CD4-positive, alpha-beta T cell treated with Interleukin-6 at 100 ng/mL for 8 hours (primary cell): Measurements from ENCODE around the gene TBC1D9B.
A peak's percentile ranks its signal among the peaks of the same experiment; 100 is the strongest.

Source experiments
- DNase-seq: peaks from one replicate; pipeline ENCODE4 v3.0.0-alpha.2; 2020; ENCODE audit warnings: mixed read lengths, low spot score

TBC1D9B gene

DNA sequence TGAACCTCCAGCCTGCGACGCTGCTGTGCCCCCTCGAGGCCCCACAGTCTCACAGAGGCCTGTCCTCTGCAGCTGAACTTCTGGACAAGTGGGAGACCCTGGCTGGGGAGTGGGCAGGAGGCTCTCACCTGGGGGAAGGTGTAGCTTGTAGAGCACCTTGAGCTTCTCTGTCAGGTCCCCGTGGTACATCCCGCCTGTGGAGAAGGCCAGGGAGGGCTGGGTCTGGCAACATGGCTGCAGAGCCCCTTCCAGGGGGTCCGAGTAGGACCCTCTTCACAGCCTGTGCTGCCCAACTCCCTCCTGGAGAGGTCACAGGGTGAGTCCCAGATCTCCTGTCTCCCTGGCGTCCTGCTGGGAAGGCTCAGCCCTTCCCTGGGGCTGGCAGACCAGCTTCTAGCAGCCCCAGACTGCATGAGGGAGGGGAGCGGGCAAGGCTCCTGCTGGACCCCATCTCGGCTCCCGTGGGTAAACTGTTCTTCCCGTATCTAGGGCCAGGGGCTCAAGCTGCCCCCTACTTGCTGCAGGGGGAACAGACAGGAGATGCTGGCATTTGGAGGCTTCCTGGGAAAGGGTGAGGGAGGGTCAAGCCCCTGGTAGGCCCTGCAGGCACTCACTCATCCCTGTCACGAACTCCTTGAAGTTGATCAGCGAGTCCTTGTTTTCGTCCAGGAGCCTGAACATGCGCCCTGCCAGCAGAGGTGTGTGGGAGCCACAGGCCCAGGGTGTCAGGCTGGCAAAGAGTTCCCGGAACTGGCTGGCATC, 37.9 kb downstream of the TBC1D9B start:
- no peak for DNase-seq

DNA sequence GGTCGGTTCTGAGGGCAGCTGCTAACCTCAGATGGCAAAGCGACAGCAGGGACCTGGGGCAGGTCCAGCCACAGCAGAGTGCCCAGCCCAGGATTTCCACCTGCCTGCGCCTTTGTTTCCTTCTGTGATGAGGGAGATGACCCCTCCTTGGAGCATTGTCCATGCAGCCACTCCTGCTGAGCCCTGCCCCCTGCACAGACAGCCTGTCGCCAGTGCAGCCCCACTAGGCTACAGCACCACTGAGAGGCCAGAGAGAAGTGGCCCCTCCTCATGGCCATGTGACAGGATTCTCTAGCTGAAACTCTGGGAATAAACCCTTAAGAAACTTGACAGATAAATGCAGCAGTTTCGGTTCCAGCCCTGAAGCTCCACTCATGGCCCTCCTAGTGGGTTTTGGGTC, 38.6 kb downstream of the TBC1D9B start:
- DNase-seq: no peak

DNA sequence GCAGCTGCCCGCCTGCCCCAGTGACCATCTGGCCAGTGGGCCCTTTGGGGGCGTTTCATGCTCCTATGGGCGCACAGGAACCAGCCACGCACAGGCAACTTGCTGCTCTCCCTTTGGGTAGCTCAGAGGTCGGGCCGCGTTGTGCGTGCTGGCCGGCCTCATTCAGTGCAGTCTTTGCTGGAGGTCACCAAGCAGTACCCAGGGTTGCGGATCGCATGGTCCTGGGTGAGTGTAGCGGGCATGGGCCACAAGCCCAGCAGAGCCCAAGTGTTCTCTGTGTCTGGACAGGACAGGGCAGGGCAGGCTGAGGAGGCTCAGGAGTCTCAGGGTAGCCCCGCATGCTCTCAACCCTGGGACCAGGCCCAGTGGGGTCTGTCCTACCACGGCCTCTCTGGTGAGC, 39.2 kb downstream of the TBC1D9B start:
- no peak for DNase-seq

DNA sequence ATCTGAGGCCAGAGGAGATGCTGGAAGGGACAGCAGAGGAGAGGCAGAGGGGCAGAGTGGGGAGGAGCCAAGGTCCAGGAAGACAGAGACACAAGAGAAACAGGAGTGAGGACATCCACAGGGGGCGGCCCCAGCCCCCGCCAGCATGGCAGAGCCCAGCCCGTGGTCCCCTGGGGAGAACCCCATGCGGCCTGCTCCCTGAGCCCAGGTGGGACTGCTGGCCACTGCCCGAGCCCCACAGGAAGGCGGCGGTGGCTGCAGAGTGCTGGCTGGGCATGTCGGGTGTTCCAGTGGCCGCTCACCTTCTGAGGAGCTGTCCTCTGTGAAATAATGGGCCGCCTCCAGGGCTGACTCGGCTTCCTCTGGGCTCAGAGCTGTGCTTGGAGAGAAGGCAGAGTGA, 40.2 kb downstream of the TBC1D9B start:
- DNase-seq: no peak

DNA sequence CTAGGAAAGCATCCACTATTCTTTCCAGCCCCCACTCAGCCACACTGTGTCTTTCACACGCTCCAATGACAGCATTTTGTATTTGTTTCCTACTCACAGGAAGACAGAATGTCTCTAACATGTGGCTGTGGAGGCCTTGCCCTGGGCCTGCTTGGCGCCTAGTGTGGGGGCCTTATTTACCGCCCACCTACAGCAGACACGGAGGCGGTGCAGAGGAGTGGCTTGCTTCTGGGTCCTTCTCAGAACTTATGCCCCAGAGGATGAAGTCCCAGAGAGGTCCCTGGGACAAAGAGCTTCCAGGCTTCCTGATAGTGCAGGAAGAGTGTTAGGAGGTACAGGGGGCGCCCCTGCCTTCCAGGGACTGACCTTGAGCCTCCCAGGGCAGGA, 40.6 kb downstream of the TBC1D9B start:
- no peak for DNase-seq

DNA sequence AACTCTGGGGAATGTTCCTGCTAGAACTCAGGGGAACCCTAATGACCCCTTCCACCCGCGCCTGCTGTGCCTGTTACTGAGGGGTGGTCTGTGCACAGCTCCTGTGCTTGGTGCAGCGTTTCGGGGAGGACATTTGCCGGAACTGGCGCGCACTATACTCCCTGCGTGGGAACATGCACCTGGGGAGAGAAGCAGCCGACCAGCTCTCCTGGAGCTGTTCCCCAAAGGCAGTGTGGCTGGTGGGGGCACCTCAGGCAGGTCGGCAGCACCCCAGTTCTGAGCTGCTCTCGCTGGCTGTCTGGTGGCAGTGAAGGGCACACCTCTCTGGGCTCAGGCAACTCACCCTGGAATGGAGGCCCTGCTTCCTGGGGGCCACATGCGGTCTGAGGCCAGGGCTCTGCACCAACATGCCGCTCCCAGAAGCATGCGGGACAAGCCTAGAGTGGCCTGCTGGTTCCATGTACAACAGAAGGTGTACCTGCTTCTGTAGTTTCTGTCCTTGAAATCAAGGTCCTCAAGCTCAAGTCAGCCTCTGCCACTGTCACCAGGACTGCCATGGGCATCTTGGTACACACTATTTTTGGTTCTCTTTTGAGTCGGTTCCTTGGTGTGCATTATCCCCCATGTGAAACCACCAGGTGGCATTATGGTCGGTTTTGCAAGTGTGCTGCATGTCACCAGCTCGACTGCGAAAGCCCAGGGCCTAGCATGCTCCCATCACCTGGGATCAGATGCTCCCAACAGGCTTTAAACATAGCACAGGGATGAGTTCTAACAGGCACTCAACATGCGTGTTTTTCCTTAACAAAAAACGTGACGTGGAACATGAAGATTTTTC, 41.2 kb downstream of the TBC1D9B start:
- DNase-seq: no peak

DNA sequence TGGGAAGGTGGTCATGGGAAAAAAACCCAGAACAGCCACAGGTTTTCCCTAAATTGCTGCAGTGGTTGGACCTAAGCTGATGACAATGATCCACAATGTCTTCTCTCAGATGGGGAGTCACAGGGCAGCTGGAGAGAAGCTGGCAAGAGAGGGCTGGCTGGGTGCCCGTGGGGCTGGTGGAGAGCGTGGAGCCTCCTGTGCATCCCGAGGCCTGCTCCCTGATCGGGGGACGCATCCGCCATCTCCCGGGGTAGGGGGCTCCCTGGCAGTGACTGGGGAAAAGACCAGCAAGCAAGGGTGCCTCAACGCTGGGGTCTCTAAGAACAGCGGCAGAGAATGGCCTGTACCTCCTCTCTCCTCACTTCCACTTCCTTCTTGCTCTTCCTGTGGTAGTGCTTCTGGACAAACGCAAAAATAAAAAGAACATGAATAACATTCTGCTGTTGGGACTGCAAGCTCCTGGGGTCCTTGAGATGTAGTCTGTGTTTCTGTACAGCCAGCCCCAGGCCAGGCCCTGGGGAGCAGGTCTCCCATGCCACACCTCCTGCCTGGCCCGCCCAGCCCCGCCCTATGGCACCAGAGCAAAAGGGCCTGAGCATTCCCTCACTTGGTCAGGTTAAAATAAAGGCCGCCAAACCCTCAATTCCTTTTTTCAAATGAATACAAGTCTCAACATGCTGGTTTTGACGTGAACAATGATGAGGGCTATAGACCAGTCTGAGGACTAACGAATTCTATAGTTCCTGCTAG, 42.0 kb downstream of the TBC1D9B start:
- DNase-seq: no peak

DNA sequence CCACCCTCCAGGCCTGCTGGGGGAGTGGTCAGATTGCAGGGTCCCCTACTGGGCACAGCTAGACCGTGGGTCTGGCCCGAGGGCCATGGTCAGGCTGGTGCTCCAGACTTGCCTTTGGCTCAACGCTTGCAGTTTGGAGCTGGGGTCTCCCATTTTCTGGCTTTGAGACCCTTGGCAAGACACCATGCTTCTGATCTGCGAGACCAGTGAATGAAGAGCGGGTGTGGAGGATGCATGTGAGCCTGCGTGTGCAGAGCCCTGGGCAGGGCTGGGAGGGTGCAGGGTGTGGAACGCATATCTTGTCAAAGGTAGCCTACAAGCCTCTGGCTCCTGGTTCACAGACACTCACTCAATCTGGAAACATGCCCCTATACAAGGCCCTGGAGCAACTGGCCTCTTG, 43.0 kb downstream of the TBC1D9B start:
- DNase-seq: no peak

DNA sequence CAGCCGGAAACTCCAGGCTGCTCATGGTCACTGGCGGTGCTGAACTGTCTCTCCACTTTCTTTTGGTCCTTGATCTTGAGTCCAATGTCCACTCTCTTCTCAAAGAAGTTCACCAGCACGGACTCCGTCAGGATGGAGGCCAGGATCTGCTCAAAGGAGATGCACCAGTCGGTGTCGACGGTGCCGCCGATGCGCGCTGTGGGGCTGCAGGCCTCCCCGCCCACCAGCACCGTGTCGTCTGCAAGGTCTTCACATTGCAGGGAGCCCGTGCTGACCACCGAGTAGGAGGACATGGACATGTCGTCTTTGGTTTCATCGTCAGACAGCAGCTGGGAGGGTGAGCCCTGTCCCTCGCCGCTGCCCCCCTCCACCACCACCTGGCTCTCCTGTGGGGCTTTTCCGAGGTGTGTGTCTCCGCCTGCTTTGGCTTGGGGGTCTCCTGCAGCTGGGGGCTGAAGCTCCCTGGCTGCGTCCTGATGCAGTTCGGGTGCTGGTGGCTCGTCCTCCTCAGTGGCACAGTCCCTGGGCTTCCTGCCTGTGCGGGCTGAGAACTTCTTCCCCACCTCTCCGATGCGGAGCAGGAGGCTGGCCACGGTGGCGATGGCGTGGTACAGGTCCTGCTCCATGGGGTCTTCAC, 44.1 kb downstream of the TBC1D9B start:
- no peak for DNase-seq

DNA sequence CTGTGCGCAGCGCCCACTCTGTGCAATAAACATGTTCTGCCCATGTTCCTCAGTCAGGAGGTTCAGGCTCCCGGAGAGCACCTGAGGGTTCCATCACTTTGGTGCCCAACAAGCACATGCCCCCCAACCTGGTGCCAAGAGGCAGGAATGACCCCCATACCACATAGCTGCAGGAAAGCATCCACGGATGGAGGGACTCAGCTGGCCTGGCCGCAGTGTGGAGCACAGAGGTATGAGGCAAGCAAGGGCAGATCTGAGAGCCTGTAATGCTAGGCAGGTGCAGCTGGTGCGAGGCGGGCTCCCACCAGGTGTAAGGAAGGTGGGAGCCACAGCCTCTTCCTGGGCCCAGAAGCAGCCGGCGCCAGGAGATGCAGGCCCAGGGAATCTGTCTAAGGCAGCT, 44.8 kb downstream of the TBC1D9B start:
- DNase-seq: no peak

DNA sequence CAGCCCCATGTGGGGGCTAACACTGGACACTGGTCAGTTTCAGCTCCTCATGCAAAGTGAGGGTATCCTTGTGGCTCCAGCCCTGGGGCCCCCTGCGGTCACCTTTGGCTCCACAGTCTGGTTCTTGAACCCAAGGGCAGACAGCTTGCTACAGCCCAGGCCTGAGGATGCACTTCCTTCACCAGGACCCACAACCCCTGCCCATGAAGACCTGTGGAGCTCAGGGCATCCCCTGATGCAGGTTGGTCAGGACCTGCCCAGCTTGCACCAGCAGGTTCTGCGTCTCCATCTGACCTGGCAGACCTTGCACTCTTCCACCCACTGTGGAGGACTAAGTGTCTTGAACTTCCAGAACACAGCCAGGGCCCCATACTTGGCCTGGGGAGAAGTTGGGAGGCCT, 45.4 kb downstream of the TBC1D9B start:
- DNase-seq: no peak

DNA sequence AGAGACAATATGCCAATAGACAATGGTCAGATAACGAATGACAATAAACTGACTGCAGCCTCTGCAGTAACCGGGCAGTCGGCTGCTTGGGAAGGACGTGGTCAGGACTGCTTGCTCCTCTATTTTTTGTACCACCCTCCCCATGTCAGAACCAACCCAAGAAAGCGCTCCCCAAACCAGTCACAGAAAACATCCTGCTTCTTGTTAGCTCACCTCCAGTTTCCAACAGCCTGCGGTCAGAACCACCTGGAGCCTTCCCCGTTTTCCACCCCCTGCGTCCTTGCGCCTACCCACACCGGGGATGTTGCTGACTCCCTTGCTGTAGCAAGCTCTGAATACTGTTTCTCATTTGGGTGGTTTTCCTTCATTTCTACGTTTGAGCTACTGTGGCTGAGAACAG, 47.4 kb downstream of the TBC1D9B start:
- DNase-seq: no peak

DNA sequence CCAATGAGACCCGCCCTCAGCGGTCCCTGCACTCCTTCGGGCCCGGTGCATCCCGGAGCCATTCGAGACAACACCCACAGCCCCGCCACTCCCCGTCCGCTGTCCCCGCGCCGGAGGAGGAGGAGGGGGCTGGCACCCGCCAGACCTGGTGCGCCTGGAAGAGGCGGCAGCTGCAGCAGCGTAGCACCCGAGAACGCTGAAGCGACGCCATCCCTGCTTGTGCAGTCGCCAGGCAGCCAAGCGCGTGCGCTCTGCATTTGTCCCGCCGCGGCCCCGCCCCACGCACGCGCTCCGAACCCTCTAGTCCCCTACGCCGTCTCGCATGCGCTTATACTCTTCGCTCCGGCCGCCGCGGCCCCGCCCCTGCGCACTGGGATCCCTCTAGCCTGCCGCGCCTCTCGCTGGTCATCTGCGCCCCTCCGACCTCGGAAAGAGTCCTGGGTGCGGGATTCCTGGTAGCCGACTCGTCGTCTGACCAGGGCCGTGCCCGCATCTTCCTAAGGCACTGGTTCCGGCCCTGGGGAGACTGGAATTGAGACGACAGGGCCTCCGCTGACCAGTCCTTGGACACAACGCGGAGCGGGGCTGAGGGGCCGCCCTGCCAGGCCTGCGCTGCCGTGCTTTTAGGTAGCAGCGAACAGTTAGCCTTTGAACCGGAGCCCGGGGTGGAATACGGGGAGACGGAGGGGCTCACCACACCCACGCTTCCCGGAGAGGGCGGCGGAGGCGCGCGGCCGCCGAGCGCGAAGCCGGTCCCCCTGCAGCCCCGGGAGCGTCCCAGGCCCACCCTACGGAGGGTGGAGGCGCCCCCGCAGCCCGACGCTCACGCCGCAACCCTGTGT, 48.9 kb downstream of the TBC1D9B start, which contains the start of gene MRNIP:
TSS of gene MRNIP (minus strand) at position 232 of the 842 bp plus-strand sequence. CDS start at position 211, 21 bp downstream.
- DNase-seq: peak; percentile 88

DNA sequence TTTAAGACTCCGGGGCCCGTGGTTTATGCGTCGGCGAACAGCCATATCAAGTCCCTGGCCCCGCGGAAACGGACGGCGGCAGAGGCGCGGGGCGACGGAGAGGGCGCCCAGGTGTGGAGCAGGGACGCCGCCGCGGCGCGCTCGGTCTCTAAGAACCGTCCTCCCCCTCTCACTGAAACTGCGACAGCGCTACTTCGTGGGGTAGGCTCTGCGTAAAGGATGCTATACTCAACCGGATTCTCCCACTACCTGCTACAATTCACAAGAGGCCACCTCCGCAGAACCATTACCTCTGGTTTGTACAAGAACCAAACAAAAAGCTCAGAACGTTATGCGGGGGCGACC, 49.5 kb downstream of the TBC1D9B start:
- DNase-seq: peak; percentile 24

DNA sequence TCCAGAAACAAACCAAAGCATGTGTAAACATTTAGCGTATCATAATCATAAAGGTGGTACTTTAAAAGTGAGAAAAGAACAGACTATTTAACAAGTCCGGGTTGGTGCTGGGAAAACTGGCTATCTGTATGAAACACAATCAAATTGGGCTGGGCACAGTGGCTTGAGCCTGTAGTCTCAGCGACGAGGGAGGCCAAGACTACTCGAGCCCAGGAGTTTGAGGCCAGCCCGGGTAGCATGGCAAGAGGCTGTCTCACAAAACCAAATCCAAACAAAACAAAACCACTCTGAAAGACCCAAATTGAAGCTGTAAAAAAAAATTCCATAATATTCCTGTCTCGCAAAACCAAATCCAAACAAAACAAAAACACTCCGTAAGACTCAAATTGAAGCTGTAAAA, 53.3 kb downstream of the TBC1D9B start:
- no peak for DNase-seq

DNA sequence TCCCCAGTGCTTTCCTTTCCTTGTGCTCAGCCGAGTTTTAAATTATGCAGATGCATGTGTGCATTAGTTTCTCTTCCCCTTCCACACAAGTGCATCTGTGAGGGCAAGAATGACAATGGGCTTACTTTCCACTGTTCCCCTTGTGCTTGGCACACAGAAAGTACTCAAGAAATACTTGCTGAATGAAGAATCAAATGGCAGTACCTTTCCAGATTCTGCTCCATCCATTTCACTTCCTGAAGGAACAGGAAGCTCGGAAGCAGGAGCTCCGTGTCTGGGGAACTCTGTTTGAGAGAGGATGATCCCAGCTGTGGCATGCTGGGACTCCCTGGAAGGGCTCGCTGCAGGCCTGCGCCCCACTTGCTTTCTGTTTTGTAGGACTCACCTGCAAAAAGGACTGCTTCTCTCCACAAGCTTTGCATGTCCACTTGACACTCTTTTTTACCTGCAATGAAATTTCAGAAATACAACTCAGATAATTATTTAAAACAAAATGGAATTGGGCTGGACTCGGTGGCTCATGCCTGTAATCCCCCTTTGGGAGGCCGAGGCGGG, 54.6 kb downstream of the TBC1D9B start:
- DNase-seq: no peak

DNA sequence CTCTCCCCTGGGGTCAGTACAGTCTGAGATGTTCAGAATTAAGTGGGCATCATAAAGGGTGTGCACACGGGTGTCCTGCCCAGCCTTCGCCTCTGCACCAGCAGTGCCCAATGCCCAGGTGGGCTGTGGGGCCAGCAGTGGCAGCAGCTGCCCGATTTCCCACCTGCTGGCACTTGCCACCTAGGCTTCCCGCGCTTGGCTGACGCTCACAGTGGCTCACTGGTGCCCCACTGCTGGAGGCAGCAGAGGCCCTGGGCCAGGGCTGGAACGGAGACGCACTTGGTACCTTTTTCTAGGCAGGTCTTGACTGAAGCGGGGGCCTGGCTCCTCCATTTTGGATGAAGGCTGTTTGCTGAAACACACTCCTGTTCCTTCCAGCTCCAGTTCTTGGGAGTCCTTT, 66.1 kb downstream of the TBC1D9B start:
- DNase-seq: no peak

DNA sequence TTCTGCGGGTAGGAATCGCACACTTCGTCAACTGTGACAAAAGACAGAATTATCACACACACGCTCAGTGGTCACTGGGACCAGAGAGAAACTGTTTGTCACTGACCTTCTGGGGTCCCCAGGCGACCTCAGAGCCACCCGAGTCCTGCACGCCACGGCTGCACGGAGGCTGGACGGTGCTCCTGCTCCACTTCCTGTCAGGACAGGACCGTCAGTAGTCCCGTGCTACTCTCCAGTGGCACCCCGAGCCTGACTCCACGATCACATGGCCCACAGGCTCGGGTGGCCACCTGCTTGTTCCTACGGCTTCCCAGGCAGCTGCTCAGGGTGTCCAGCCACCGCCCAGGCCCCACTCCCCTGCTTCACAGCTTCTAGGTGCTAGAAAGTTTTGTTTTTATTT, 66.9 kb downstream of the TBC1D9B start:
- DNase-seq: no peak

DNA sequence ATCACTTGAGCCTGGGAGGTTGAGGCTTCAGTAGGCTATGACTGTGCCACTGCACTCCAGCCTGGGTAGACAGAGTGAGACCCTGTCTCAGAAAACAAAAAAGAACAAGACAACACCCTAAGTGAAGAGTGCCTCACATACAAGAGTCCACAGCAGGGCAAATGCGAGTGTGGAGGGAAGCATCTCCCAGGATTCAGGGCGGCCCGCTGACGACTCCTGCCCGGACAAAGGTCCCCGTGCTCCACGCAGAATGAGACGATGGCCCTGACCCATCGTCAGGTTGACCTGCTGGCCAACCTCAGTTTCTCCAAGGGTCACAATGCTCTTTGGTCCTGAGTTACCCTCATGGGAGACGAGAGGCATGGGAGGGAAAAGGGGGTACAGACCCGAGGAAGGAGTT, 67.4 kb downstream of the TBC1D9B start:
- no peak for DNase-seq

DNA sequence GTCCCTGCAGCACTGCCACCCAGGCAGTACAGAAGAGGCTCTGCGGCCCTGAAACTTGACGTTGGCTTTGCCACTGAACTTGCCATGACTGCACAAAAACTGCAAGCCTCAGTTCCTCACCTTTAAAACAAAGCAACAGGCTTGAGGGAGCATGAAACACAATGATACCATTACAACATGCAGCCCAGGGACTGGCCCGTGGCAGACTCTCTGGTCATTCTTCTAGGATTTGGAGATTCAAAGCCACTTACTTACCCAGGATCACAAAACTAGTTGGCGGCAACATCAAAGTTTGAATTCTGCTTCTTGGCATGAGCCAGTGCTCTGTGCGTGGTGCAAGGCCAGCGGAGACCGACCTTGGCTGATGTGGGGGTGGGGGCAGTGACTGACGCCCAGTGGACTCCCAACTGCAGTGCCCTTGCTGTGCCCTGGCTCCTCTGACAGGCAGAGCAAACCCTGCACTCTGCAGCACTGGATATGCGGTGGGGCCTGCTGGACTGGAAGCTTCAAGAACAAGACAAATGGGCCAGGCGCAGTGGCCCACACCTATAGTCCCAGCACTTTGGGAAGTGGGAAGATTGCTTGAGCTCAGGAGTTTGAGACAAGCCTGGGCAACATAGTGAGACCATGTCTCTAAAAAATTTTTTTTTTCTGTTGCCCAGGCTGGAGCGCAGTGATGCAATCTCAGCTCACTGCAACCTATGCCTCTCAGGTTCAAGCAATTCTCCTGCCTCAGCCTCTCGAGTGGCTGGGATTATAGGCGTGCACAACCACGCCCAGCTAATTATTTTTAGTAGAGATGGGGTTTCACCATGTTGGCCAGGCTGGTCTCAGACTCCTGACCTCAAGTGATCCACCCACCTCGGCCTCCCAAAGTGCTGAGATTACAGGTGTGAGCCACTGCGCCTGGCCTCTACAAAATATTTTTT, 68.1 kb downstream of the TBC1D9B start:
- DNase-seq: no peak
